ENCODE data around the gene IGSF9.

DNA sequence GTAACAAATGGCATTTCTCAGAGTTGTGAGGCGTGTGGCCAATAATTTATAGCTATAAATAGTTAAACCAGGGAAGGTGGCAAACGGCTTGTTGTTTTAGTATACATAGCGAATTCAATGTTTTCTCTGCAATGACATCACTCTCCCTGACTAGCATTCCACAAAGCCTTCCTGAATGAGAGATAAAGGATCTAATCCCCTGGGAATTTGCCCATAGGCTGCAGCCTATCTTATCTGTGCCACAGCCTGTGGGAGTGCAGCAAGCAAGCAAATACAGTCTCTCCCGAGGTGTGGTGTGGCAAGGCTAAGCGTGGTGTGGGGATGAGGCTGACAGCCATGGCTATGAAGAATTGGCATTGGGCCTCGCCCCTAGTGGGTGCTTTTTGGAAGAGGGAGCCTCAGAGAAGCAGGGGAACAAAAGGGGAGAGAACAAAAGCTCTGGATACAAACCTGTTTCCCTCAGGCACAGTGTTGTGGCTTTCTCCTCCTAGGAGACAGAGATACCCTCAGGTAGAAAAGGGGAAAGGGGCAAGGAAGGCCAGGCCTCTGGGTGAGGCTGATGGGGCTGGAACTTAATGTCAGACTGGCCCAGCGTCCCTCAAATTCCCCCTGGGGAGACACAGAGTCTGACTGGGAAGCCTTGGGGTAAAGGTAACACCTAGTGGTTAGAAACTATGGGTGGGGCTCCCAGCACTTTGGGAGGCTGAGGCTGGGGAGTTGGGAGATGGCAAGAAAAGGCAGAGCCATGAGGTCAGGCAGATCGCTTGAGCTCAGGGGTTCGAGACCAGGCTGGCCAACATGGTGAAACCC is 29.0 kb downstream of the IGSF9 start:
- TF ChIP-seq CTCF (IDR thresholded peaks at IDR 0.05; ENCODE audit: low read depth, low read length, missing input control), result no peak
- TF ChIP-seq, protein P1, sequence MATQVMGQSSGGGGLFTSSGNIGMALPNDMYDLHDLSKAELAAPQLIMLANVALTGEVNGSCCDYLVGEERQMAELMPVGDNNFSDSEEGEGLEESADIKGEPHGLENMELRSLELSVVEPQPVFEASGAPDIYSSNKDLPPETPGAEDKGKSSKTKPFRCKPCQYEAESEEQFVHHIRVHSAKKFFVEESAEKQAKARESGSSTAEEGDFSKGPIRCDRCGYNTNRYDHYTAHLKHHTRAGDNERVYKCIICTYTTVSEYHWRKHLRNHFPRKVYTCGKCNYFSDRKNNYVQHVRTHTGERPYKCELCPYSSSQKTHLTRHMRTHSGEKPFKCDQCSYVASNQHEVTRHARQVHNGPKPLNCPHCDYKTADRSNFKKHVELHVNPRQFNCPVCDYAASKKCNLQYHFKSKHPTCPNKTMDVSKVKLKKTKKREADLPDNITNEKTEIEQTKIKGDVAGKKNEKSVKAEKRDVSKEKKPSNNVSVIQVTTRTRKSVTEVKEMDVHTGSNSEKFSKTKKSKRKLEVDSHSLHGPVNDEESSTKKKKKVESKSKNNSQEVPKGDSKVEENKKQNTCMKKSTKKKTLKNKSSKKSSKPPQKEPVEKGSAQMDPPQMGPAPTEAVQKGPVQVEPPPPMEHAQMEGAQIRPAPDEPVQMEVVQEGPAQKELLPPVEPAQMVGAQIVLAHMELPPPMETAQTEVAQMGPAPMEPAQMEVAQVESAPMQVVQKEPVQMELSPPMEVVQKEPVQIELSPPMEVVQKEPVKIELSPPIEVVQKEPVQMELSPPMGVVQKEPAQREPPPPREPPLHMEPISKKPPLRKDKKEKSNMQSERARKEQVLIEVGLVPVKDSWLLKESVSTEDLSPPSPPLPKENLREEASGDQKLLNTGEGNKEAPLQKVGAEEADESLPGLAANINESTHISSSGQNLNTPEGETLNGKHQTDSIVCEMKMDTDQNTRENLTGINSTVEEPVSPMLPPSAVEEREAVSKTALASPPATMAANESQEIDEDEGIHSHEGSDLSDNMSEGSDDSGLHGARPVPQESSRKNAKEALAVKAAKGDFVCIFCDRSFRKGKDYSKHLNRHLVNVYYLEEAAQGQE (IDR thresholded peaks at IDR 0.05), result no peak
- TF ChIP-seq RXRA (IDR thresholded peaks at IDR 0.05), result no peak
- TF ChIP-seq MAX (IDR thresholded peaks at IDR 0.05), result no peak
- TF ChIP-seq TAF1 (conservative IDR thresholded peaks at IDR 0.05), result no peak
